SU-DHL-6 (cell line): ENCODE measurements around the gene LHX4.

Experiments used
- H2AFZ ChIP-seq: fragments of 200-600 bp; sonication (generic); 2 replicates; pipeline ENCODE4 v1.6.1; 2014; ENCODE audit warnings: low read depth, mild to moderate bottlenecking, moderate library complexity, mixed read lengths, antibody characterized with exemption, low read length; ENCODE audit not compliant: severe bottlenecking
- H3F3A ChIP-seq: fragments of 200-600 bp; shearing (Covaris generic); 2 replicates; pipeline ENCODE4 v1.6.0; 2016; ENCODE audit warnings: antibody characterized with exemption, mild to moderate bottlenecking; ENCODE audit not compliant: insufficient read depth
- H3K27ac ChIP-seq: fragments of 200-600 bp; sonication (generic); 2 replicates; pipeline ENCODE4 v1.5.1; 2016; ENCODE audit warnings: low read depth, mild to moderate bottlenecking, low read length, moderate library complexity, mixed read lengths
- H3K27me3 ChIP-seq: fragments of 200-600 bp; sonication (generic), shearing (Covaris generic); 2 replicates; pipeline ENCODE4 v1.6.0; 2014; ENCODE audit warnings: mild to moderate bottlenecking, low read length
- H3K36me3 ChIP-seq: fragments of 200-600 bp; sonication (generic); 2 replicates; pipeline ENCODE4 v1.6.1; 2014; ENCODE audit warnings: mild to moderate bottlenecking, low read length, mixed read lengths
- H3K4me2 ChIP-seq: fragments of 300-600, 200-600 bp; shearing (Covaris generic), sonication (generic); 2 replicates; pipeline ENCODE4 v1.6.0; 2014; ENCODE audit warnings: low read length, low read depth, mild to moderate bottlenecking; ENCODE audit not compliant: poor library complexity, severe bottlenecking
- H3K4me3 ChIP-seq: fragments of 200-600 bp; sonication (generic); 2 replicates; pipeline ENCODE4 v1.5.1; 2014; ENCODE audit warnings: antibody characterized with exemption, low read length, mild to moderate bottlenecking, mixed read lengths; ENCODE audit not compliant: insufficient read depth, poor library complexity, severe bottlenecking
- H3K79me2 ChIP-seq: fragments of 200-600 bp; sonication (generic); 2 replicates; pipeline ENCODE4 v1.6.1; 2014; ENCODE audit warnings: mild to moderate bottlenecking, low read length, moderate library complexity; ENCODE audit not compliant: insufficient read depth
- H3K9ac ChIP-seq: fragments of 200-600 bp; sonication (generic); 2 replicates; pipeline ENCODE4 v1.7.0; 2014; ENCODE audit warnings: mild to moderate bottlenecking, low read length
- H3K9me2 ChIP-seq: fragments of 200-600 bp; sonication (generic); replicated peaks from 2 replicates; pipeline ENCODE4 v1.6.1; 2014; ENCODE audit warnings: low read length; ENCODE audit not compliant: insufficient read depth
- H3K9me3 ChIP-seq: fragments of 200-600 bp; sonication (generic); 2 replicates; pipeline ENCODE4 v1.6.1; 2014; ENCODE audit warnings: low read length, mixed read lengths; ENCODE audit not compliant: insufficient read depth
- H4K20me1 ChIP-seq: fragments of 200-600 bp; sonication (generic); 2 replicates; pipeline ENCODE4 v1.6.1; 2014; ENCODE audit warnings: low read depth, mild to moderate bottlenecking, antibody characterized with exemption, low read length, moderate library complexity, mixed read lengths
- EZH2phosphoT487 ChIP-seq: fragments of 200-600 bp; sonication (generic), shearing (Covaris generic); conservative IDR thresholded peaks from 2 replicates; pipeline ENCODE4 v1.6.1; 2018; ENCODE audit warnings: mild to moderate bottlenecking, antibody characterized with exemption, low read length, moderate library complexity, mixed read lengths
- TF ChIP-seq, protein P1 (sequence below): fragments of 200-600 bp; sonication (generic); IDR thresholded peaks from one replicate; pipeline ENCODE4 v1.5.1; 2017; ENCODE audit warnings: antibody characterized with exemption, mild to moderate bottlenecking, low read length, moderate library complexity; ENCODE audit not compliant: insufficient read depth, poor library complexity, severe bottlenecking

The LHX4 gene

DNA sequence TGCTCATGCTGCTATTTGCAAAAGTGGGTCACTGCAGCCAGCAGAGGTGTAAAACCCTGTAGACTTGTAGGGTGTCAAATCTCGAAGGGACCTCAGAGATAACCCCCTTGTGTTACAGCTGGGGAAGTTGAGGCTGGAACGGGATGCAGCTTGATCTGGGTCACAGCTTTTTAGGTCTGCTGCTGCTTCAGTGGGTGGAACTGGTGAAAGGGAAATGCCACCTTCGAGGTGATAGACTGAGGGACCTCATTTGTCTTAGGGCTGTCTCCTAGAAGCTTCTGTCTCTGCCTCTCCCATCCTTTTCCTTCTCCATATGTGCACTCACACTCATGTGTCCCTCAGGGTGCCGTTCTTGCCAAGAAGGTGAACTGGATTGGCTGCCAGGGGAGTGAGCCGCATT lies 40.0 kb upstream of the LHX4 start:
- Histone ChIP-seq H4K20me1 (no peaks in the 10 kb centered on the region), H3K36me3 (no peaks in the 10 kb centered on the region), H3K9me2 (no peaks in the 10 kb centered on the region), H3K4me3 (no peak overlapping the region), H2AFZ (no peak overlapping the region), H3F3A (no peaks in the 10 kb centered on the region), H3K9me3 (no peaks in the 10 kb centered on the region), H3K27me3 (no peaks in the 10 kb centered on the region), H3K4me2 (no peak overlapping the region), H3K27ac (no peak overlapping the region), H3K79me2 (no peaks in the 10 kb centered on the region), H3K9ac (no peak overlapping the region)
- TF ChIP-seq, protein P1, sequence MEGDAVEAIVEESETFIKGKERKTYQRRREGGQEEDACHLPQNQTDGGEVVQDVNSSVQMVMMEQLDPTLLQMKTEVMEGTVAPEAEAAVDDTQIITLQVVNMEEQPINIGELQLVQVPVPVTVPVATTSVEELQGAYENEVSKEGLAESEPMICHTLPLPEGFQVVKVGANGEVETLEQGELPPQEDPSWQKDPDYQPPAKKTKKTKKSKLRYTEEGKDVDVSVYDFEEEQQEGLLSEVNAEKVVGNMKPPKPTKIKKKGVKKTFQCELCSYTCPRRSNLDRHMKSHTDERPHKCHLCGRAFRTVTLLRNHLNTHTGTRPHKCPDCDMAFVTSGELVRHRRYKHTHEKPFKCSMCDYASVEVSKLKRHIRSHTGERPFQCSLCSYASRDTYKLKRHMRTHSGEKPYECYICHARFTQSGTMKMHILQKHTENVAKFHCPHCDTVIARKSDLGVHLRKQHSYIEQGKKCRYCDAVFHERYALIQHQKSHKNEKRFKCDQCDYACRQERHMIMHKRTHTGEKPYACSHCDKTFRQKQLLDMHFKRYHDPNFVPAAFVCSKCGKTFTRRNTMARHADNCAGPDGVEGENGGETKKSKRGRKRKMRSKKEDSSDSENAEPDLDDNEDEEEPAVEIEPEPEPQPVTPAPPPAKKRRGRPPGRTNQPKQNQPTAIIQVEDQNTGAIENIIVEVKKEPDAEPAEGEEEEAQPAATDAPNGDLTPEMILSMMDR, result no peak
- no peak for TF ChIP-seq EZH2phosphoT487

DNA sequence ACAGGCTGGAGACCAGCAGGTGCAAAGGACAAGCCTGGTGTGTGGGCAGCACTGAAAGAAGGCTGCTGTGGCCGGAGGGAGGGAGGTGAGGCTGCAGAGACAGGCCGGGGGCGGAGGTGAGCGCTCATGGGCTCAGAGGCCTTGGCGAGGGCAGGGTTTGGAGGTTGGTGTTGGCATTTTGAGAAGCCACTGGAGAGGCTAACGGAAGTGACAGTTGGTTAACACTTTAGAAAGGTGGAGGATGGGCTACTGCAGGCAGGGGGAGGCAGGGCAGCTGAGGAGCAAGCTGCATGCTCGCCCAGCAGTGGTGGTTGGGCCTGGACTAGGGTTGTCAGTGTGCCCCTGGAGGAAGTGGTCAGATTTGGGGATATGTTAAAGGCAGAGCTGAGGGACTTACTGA lies 37.9 kb upstream of the LHX4 start:
- Histone ChIP-seq H3K9ac (no peak overlapping the region), H3K27me3 (no peaks in the 10 kb centered on the region), H3K9me2 (no peaks in the 10 kb centered on the region), H2AFZ (no peak overlapping the region), H3K36me3 (no peaks in the 10 kb centered on the region), H3K9me3 (no peaks in the 10 kb centered on the region), H3K4me3 (no peak overlapping the region), H4K20me1 (no peaks in the 10 kb centered on the region), H3F3A (no peaks in the 10 kb centered on the region), H3K4me2 (no peak overlapping the region), H3K27ac (no peak overlapping the region), H3K79me2 (no peaks in the 10 kb centered on the region)
- TF ChIP-seq EZH2phosphoT487, result no peak
- TF ChIP-seq, protein P1, result no peak

DNA sequence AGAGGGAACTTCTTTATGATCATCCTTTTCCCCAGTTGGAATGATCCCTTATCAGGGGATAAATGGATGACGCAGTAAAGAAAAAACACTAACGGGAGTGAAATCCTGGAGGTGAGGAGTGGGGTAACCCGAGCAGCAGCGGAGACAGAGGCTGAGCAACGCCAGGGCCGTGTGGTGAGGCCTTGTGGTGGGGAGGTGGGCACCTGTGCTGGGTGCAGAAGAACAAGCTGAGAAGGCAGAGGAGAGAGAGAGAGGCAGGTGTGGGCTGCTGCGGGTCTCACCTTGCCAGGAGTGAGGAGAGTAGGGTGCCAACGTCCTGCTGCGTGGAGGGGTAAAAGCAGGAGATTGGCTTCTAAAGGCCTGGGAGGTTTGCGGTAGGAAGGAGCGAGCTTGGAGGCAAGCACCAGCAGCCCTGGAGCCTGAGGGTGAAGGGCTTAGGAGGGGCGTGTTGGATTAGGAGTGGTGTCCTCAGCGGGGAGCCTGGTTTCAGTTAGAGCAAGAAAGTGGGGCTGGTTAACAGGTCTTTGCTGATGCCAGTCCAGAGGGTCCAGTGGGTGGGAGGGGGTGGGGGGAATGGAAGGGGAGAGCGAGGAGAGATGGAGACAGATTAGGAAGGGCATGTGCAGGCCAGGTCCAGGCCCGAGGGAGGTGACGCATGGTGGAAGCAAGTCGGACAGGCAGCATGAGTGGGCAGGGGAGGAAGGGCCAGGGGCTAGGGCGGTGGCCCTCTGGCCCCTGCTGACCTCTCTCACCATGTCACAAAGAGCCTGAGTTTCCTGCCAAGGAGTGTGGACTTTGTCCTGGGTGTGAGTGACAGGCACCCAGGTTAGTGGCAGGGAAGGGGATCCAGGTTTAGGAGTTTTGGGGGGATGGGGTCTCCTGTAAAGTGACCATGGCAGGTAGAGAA lies 36.7 kb upstream of the LHX4 start:
- Histone ChIP-seq H4K20me1 (no peaks in the 10 kb centered on the region), H3F3A (no peaks in the 10 kb centered on the region), H3K4me2 (no peak overlapping the region), H3K9me2 (no peaks in the 10 kb centered on the region), H2AFZ (no peak overlapping the region), H3K9ac (no peak overlapping the region), H3K79me2 (no peaks in the 10 kb centered on the region), H3K4me3 (no peak overlapping the region), H3K9me3 (no peaks in the 10 kb centered on the region), H3K27me3 (no peaks in the 10 kb centered on the region), H3K27ac (no peak overlapping the region), H3K36me3 (no peaks in the 10 kb centered on the region)
- TF ChIP-seq, protein P1, result no peak
- TF ChIP-seq EZH2phosphoT487, result no peak
